Esophagus muscularis mucosa (tissue), 4 donors: Measurements from ENCODE around the gene COBL. TPM values are rescaled to one million over a fixed set of nuclear protein-coding genes. Genes with fewer than 3 reads are reported as not detected.

Experiments
- DNase-seq: peaks from one replicate; pipeline ENCODE4 v3.0.0-alpha.2; 2017; ENCODE audit errors: extremely low spot score
- H3K27ac ChIP-seq, 4 donors: fragments of 200-600 bp; sonication (generic); replicated peaks in 1 of 4; 1 replicate in 3 of 4; 2 replicates in 1 of 4; pipeline ENCODE4 v1.5.1; 2016 to 2019; ENCODE audit warnings: mild to moderate bottlenecking in 1 of 4
- H3K27me3 ChIP-seq, 4 donors: fragments of 200-600 bp; sonication (generic); one replicate each; pipeline versions ENCODE4 v1.5.1 to v1.6.0; 2016 to 2019
- H3K36me3 ChIP-seq, 4 donors: fragments of 200-600 bp; sonication (generic); one replicate each; pipeline ENCODE4 v1.5.1; 2016 to 2019
- H3K4me1 ChIP-seq, 4 donors: fragments of 200-600 bp; sonication (generic); one replicate each; pipeline ENCODE4 v1.5.1; 2016 to 2019
- H3K4me3 ChIP-seq, 4 donors: fragments of 200-600 bp; sonication (generic); 1 replicate in 2 of 4; 2 replicates in 2 of 4; pipeline ENCODE4 v1.5.1; 2016 to 2019; ENCODE audit warnings: mild to moderate bottlenecking in 4 of 4, moderate library complexity in 1 of 4
- H3K9me3 ChIP-seq, 4 donors: fragments of 200-600 bp; sonication (generic); 1 replicate in 3 of 4; 2 replicates in 1 of 4; pipeline ENCODE4 v1.5.1; 2016 to 2019
- CTCF ChIP-seq, 3 experiments: fragments of 200-600 bp in 2 of 3; fragments of 450-650 bp in 1 of 3; sonication (generic) in 2 of 3; IDR thresholded peaks; one replicate each; pipeline ENCODE4 v1.5.1; 2017 to 2019; ENCODE audit warnings: antibody characterized with exemption in 3 of 3, mild to moderate bottlenecking in 2 of 3, moderate library complexity in 1 of 3
- EP300 ChIP-seq: sonication (generic); formaldehyde crosslinking; IDR thresholded peaks from one replicate; pipeline ENCODE4 v1.6.1; 2017; ENCODE audit warnings: antibody characterized with exemption
- POLR2A ChIP-seq: fragments of 450-650 bp; IDR thresholded peaks from one replicate; pipeline ENCODE4 v1.6.1; 2017; ENCODE audit warnings: antibody characterized with exemption, moderate library complexity, mild to moderate bottlenecking, low read depth
- POLR2AphosphoS5 ChIP-seq, 2 donors: sonication (generic); formaldehyde crosslinking; IDR thresholded peaks; one replicate each; pipeline ENCODE4 v1.6.1; 2017; ENCODE audit warnings: antibody characterized with exemption in 2 of 2
- WGBS: methylation state at CpG from one replicate; pipeline ENCODE4 v1.1.5; 2018; 5-methylcytosine and 5-hydroxymethylcytosine counted together
- intact Hi-C: fragments of 100-400 bp; cut with DNase I; formaldehyde crosslinking; loops from one replicate; pipeline ENCODE4 v1.15.1; 2023
- total RNA-seq, 4 donors: library from RNA; depleted of rRNA; stranded (reverse); fragments of >200 nt; gene quantifications; one replicate each; pipeline versions ENCODE4 v1.1.0 to v1.2.1, GENCODE V29; 2016

COBL gene
- total RNA-seq, 4 donors from 2014 or later, result 29.8 to 51.4 (median 45.9) TPM

GRCh38 chr7:51015581-51015980, 301.0 kb downstream of the COBL start:
- Histone ChIP-seq H3K4me1 (peaks cover 1 to 9% (median 5%) of the 10 kb centered on the region in 4 donors), H3K9me3 (no peaks in the 10 kb centered on the region), H3K4me3 (no peak overlapping the region), H3K36me3 (no peaks in the 10 kb centered on the region), H3K27ac (no peak overlapping the region), H3K27me3 (no peaks in the 10 kb centered on the region)
- TF ChIP-seq CTCF (IDR thresholded peaks at IDR 0.05) (no peak), POLR2A (no peak), POLR2AphosphoS5 (IDR thresholded peaks at IDR 0.05) (no peak), EP300 (no peak)
- 94% methylated on average over 9 of the region's 11 CpGs for WGBS
- peak; percentile 87 for DNase-seq
- intact Hi-C loops, result no loop called here

GRCh38 chr7:51014811-51015210, 301.8 kb downstream of the COBL start:
- no peaks in the 10 kb centered on the region for H3K36me3 ChIP-seq
- H3K9me3 ChIP-seq, result no peaks in the 10 kb centered on the region
- TF ChIP-seq EP300, result no peak
- TF ChIP-seq POLR2AphosphoS5 (IDR thresholded peaks at IDR 0.05), result no peak
- no peak for TF ChIP-seq POLR2A
- TF ChIP-seq CTCF (IDR thresholded peaks at IDR 0.05), result no peak
- H3K27me3 ChIP-seq, result no peaks in the 10 kb centered on the region
- H3K4me3 ChIP-seq, result no peak overlapping the region
- WGBS, result 90% methylated on average over 16 of the region's 16 CpGs
- DNase-seq, result peak; percentile 86
- intact Hi-C loops, result no loop called here
- H3K4me1 ChIP-seq, result peaks cover 3 to 9% (median 9%) of the 10 kb centered on the region in 4 donors
- H3K27ac ChIP-seq, result no peak overlapping the region

GRCh38 chr7:51013861-51014511, 302.6 kb downstream of the COBL start:
- peak; percentile 77 for DNase-seq
- Histone ChIP-seq H3K27me3 (no peaks in the 10 kb centered on the region), H3K9me3 (no peaks in the 10 kb centered on the region), H3K4me1 (peaks cover 6 to 15% (median 13%) of the 10 kb centered on the region in 4 donors), H3K27ac (no peak overlapping the region), H3K36me3 (no peaks in the 10 kb centered on the region), H3K4me3 (no peak overlapping the region)
- 88% methylated on average over 20 of the region's 21 CpGs for WGBS
- intact Hi-C loops, result no loop called here
- no peak for TF ChIP-seq POLR2AphosphoS5 (IDR thresholded peaks at IDR 0.05)

GRCh38 chr7:51013218-51013786, 303.3 kb downstream of the COBL start:
- H3K9me3 ChIP-seq, result no peaks in the 10 kb centered on the region
- intact Hi-C loops, result no loop called here
- 87% methylated on average over 15 of the region's 17 CpGs for WGBS

More at GRCh38 chr7:51013218-51013786, 303.3 kb downstream of the COBL start:
- Histone ChIP-seq H3K36me3 (no peaks in the 10 kb centered on the region), H3K4me3 (no peak overlapping the region), H3K27ac (no peak overlapping the region), H3K27me3 (no peaks in the 10 kb centered on the region), H3K4me1 (peaks cover 6 to 15% (median 13%) of the 10 kb centered on the region in 4 donors)
- TF ChIP-seq EP300 (no peak), CTCF (IDR thresholded peaks at IDR 0.05) (no peak), POLR2AphosphoS5 (IDR thresholded peaks at IDR 0.05) (no peak), POLR2A (no peak)
- peak; percentile 87 for DNase-seq
